Fibroblast of villous mesenchyme (primary cell): ENCODE measurements around the gene S100A14. TPM values are rescaled to one million over a fixed set of nuclear protein-coding genes. Genes with fewer than 3 reads are reported as not detected.
A peak's percentile ranks its signal among the peaks of the same experiment; 100 is the strongest.

Source experiments
- DNase-seq: peaks from one replicate; pipeline ENCODE4 v3.0.0-alpha.2; 2010; ENCODE audit warnings: low read depth
- H3K4me3 ChIP-seq: 2 replicates; pipeline ENCODE4 v1.5.1; 2011; ENCODE audit warnings: low read depth, mild to moderate bottlenecking, low read length
- CTCF ChIP-seq: IDR thresholded peaks from 2 replicates; pipeline ENCODE4 v1.5.1; 2012; ENCODE audit warnings: low read depth, mild to moderate bottlenecking, low read length; ENCODE audit not compliant: insufficient read depth
- total RNA-seq: library from RNA; depleted of rRNA; stranded (reverse); fragments of >200 nt; gene quantifications from 2 replicates; pipeline ENCODE4 v1.2.3, GENCODE V29; 2012

S100A14 gene
- total RNA-seq, 1 donor, result not detected

GRCh38 chr1:153658400-153659174 lies 42.5 kb upstream of the S100A14 start, which contains the start of gene SNAPIN:
SNAPIN (plus strand) TSS chr1:153658703; CDS start chr1:153658744, 41 bp downstream.
- peak; percentile 21 for TF ChIP-seq CTCF
- peak; percentile 83 for DNase-seq
- H3K4me3 ChIP-seq, result peak within 1 kb of the TSS; percentile 90

DNA sequence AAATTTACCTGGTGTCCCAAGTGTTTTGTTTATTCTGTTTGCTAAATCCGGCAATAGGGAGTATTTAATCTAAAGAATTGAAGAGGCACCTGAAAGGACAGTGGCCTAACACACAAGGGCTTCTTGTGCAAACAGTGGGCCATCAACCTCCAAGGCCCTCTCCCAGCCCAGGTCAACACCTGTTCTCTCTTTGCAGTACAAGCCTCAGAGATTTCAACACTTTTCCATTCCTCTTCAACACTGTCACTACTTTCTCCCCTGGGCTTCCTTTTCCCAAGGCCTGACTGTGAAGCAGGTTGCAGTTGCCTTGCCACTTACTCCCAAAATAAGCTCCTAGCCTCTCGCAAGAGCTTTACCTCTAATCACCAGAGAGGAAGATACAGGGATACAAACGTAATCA lies 39.2 kb upstream of the S100A14 start:
- no peak for DNase-seq
- no peak for TF ChIP-seq CTCF
- no peak overlapping the region for H3K4me3 ChIP-seq

DNA sequence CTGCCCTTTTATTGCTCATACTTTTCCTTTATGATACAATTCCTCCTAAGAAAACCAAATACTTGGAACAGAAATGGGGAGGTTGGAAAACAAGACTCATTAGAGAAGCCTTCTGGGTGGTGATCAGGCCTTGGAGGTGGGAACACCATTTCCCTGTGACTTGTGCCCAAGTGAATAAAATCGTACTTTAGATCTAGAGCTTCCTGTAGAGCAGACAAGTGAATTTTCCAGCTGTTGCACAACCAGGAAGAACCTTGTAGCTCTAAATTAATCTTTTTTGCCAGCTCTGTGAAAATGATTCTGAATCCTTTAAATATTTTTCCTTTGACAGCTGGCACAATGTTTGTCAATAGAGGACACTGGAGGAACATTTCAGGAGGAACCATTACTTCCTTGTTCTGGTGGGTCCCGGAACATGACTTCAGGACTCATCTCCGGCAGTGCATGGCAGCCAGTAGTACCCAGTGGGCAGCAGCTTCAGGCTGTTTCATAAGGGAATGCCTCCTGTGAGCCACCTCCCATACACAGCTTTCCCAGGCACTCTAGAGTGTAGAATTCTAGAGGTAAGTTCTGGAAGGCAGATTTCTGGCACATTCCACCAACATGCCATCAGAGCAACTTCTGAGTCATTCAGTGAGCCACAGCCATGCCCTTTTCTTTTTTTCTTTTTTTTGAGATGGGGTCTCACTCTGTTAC lies 36.8 kb upstream of the S100A14 start:
- TF ChIP-seq CTCF, result no peak
- no peak overlapping the region for H3K4me3 ChIP-seq
- no peak for DNase-seq

DNA sequence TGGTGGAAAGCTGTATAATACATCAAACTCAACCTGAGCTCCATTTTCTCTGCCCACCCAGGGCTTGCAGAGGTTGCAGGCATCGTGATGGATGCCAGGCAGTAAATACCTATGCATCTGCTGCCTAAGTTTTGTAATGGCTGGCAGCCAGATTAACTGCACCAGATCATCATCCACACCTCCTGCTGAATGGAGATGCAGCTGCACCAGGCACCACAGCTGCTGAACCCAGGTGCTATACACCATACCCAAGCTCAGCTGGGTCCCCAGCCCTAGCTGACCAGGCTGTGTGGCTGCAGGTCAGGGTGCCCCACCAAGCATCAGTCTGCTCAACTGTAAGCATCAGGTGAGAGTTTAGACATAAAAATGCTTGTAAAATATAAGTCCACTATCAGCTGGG lies 35.6 kb upstream of the S100A14 start:
- no peak overlapping the region for H3K4me3 ChIP-seq
- no peak for DNase-seq
- no peak for TF ChIP-seq CTCF

DNA sequence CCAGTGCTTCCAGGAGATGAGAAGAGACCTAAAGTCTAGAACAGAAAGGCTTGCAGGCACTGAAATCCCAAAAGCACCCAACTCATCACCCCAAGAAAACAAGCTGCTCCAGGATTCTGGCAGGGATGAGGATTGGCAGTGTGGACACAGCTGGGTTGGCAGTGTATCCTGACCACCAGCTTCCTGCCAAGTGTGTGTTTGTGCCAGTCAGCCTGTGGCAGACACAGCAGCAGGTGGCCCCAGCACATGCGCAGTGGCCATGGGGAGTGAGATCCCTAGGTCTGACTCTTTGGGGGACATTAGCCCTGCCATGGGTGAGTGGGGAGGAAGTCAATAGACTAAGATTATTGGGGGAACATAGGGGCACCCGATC lies 33.7 kb upstream of the S100A14 start:
- no peak for TF ChIP-seq CTCF
- DNase-seq, result no peak
- H3K4me3 ChIP-seq, result no peak overlapping the region

DNA sequence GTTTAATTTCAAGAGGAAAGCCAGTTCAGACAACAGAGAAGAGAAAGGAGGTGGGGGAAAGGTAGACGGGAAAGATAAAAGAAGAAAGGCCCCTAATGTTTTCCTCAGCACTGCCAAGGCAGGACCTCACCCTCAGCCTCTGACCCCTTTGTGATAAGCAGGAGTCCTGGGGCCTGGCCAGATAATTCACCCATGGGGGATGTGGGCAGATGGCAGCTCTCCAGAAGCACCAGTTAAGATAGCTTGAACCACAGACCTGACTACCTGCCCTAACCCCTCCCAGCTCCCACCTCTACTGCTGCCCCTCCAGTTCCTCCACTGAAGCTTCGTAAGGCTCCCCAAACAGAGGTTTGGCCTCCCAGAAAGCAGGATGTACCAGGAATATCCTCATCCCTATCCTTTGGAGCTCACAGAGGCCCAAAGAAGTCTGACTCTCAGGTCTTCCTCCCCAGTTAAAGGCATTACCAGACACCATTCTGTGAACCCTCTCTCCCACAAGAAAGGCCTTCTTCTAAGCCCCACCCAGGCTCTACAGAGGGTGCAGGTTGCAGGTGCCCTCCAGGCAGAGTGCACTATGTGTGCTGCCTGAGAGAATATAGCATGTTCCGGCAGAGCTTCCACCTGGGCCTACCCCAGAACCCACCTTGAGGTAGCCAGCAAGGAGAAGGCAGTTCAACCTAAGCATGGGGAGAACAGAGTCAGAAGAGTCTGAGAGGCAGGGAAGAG lies 33.2 kb upstream of the S100A14 start:
- no peak overlapping the region for H3K4me3 ChIP-seq
- no peak for DNase-seq
- no peak for TF ChIP-seq CTCF
